Common myeloid progenitor, CD34-positive (primary cell): ENCODE measurements around the gene ELF3.

Source experiments
- CTCF ChIA-PET: fragments of 350-600 bp; sonication (Branson Sonifier 250); formaldehyde crosslinking; loops from one replicate; lab custom pipeline; 2021; ENCODE audit warnings: antibody characterized with exemption; lab: Charles Lee
- POLR2A ChIA-PET: fragments of 350-600 bp; sonication (Branson Sonifier 250); formaldehyde crosslinking; loops from one replicate; lab custom pipeline; 2021; ENCODE audit warnings: antibody characterized with exemption; lab: Charles Lee
- DNase-seq, 3 donors: peaks; one replicate each; pipeline versions ENCODE4 v3.0.0 to v3.0.0-alpha.2; 2013
- H3K27ac ChIP-seq, 2 experiments: 1 replicate in 1 of 2; 2 replicates in 1 of 2; pipeline ENCODE4 v1.7.0; 2013; ENCODE audit warnings: inconsistent platforms in 2 of 2, low read length in 2 of 2, mild to moderate bottlenecking in 2 of 2, low read depth in 1 of 2, moderate library complexity in 1 of 2; ENCODE audit not compliant: severe bottlenecking in 2 of 2, insufficient read depth in 1 of 2, poor library complexity in 1 of 2
- H3K27me3 ChIP-seq, 5 experiments: replicated peaks in 2 of 5; 1 replicate in 3 of 5; 2 replicates in 2 of 5; pipeline versions ENCODE4 v1.6.1 to v1.7.0; 2013; ENCODE audit warnings: low read length in 4 of 5, mild to moderate bottlenecking in 2 of 5, moderate library complexity in 2 of 5, inconsistent platforms in 1 of 5; ENCODE audit not compliant: insufficient read depth in 5 of 5, control insufficient read depth in 4 of 5
- H3K36me3 ChIP-seq, 4 experiments: 1 replicate in 2 of 4; 2 replicates in 2 of 4; pipeline versions ENCODE4 v1.6.1 to v1.7.0; 2013; ENCODE audit warnings: low read length in 3 of 4, control low read depth in 1 of 4, mild to moderate bottlenecking in 1 of 4; ENCODE audit not compliant: control insufficient read depth in 4 of 4, insufficient read depth in 4 of 4
- H3K4me1 ChIP-seq, 4 experiments: 1 replicate in 3 of 4; 2 replicates in 1 of 4; pipeline versions ENCODE4 v1.6.1 to v1.7.1; 2013; ENCODE audit warnings: low read length in 3 of 4, mild to moderate bottlenecking in 3 of 4, control low read depth in 1 of 4, inconsistent platforms in 1 of 4, moderate library complexity in 1 of 4; ENCODE audit not compliant: control insufficient read depth in 4 of 4, insufficient read depth in 4 of 4; ENCODE audit errors: control extremely low read depth in 1 of 4
- H3K4me3 ChIP-seq, 7 experiments: 1 replicate in 4 of 7; 2 replicates in 3 of 7; pipeline versions ENCODE4 v1.5.1 to v1.7.0; 2013; ENCODE audit warnings: mild to moderate bottlenecking in 7 of 7, low read length in 6 of 7, moderate library complexity in 6 of 7, inconsistent platforms in 2 of 7, low read depth in 2 of 7, control low read depth in 1 of 7; ENCODE audit not compliant: insufficient read depth in 4 of 7, control insufficient read depth in 1 of 7; ENCODE audit errors: extremely low read depth in 1 of 7
- H3K9me3 ChIP-seq, 5 experiments: 1 replicate in 4 of 5; 2 replicates in 1 of 5; pipeline versions ENCODE4 v1.6.1 to v1.7.1; 2013; ENCODE audit warnings: low read length in 4 of 5, mild to moderate bottlenecking in 2 of 5, inconsistent platforms in 1 of 5, low read depth in 1 of 5, moderate library complexity in 1 of 5; ENCODE audit not compliant: control insufficient read depth in 4 of 5, insufficient read depth in 2 of 5; ENCODE audit errors: control extremely low read depth in 1 of 5
- WGBS: methylation state at CpG from one replicate; pipeline ENCODE4 v1.1.5; 2013; ENCODE audit not compliant: insufficient coverage; 5-methylcytosine and 5-hydroxymethylcytosine counted together

Gene ELF3

DNA sequence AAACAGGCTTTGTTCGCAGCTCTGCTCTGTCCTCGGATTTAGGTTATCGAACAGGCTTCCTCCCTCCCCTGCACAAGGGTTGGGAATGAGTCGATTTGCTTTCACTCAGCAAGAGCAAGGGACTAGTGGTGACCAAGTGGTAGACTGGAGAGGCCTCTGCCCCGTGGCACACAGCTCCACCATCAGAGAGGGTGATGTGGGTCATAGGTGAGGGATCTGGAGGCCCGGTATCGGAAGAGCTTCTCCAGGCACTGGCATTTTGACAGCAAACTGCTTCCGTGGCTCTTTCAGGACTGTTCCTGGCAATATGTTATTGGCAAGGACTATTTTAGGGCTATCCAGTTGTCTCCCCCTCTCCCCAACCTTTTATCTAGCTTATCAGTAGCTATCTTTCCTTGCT is 3.1 kb upstream of the ELF3 start:
- no peaks in the 10 kb centered on the region for H3K4me1 ChIP-seq
- H3K36me3 ChIP-seq, result peaks cover 0 to 45% (median 33%) of the 10 kb centered on the region in 4 experiments
- no peaks in the 10 kb centered on the region for H3K27me3 ChIP-seq
- 93% methylated on average over 7 of the region's 8 CpGs for WGBS
- ChIA-PET CTCF (interaction anchor here (0.7 to 1.8 kb wide), 13 partner anchors 8 to 128 kb away, joined by 3 to 16 read pairs (median 3); no protein-coding TSS in a partner anchor), POLR2A (no interaction called here)
- no peak for DNase-seq
- H3K4me3 ChIP-seq, result no peak overlapping the region
- H3K27ac ChIP-seq, result no peak overlapping the region
- H3K9me3 ChIP-seq, result no peaks in the 10 kb centered on the region

DNA sequence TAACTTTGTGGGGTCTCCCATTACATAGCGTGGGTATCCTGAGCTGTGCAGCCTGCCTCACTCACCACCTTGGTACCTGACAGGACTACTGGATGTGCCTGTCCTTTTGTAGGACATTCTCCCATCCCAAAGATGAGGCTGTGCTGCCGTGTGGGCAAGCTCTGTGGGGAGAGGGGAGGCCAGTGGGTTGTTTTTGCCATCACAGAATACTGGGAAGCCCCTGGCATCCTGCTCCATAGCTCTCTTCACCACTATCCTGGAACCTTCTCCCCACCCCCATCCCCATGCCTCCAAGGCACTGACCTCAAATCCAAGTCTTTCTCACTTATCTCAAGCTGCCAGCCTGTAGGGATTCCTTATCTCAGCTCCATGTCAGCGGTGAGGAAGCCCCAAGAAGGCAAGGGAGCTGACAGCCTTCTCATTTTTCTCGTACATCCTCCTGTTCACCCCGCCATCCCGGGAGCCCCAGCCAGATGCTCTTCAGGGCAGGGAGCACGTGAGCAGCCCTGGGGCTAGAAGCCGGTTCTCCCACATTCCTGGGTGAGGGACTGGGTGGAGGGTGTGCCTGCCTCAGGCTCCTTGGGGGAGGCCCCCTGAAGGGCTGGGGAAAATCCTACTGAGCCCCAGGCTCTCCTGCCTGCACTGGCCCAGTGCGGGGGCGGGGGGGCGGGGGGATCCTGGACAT is 2.4 kb upstream of the ELF3 start:
- no peak overlapping the region for H3K27ac ChIP-seq
- WGBS, result 89% methylated on average over 9 of the region's 11 CpGs

DNA sequence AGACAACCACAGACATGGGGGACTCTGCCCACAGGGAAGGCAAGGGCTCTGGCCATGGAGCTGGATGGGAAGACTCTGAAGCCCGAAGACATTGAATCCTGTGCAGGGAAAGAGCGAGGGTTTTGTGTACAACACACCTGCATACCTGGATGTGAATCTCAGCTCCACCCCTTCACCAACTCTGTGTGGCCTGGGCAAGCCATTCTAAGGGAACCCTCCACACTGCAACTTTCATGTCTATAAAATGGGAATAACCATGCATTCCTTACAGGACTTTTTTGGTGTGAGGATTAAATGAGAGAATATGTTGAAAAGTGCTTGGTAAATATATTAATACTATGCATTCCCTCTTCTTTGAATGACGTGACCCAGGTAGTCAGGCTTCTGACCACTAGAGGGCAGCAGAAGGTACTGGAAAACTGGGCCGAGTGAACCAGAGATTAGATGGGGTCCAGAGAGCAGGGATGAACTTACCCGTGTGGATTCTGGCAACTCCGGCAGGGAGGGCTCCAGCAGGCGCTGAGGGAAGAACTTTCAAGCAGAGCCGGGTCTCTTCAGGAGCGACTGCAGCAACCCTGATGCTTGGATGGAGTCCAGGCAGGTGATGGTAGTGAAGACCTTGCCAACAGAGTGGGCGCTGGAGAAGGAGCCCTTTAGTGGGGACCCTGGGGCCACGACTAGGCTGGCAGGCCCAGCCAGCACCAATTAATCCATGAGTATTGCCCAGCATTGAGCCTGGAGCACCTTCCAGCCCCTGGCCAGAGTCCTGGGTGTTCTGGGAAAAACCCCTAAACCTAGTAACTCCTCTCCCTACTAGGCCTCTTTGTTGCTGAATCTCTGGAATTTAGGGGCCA is 834 bp upstream of the ELF3 start:
- DNase-seq, result peak; percentile 56 to 73 (median 63)
- 32% methylated on average over 9 of the region's 11 CpGs for WGBS
- no peaks in the 10 kb centered on the region for H3K27me3 ChIP-seq
- no peaks in the 10 kb centered on the region for H3K4me1 ChIP-seq
- no peak overlapping the region for H3K27ac ChIP-seq
- H3K36me3 ChIP-seq, result peaks cover 0 to 23% (median 14%) of the 10 kb centered on the region in 4 experiments
- no peak overlapping the region for H3K4me3 ChIP-seq
- ChIA-PET POLR2A (no interaction called here), CTCF (interaction anchor here (0.6 to 2.8 kb wide), 10 partner anchors 8 to 130 kb away, joined by 3 to 15 read pairs (median 4); no protein-coding TSS in a partner anchor)
- H3K9me3 ChIP-seq, result no peaks in the 10 kb centered on the region

More for the DNA sequence above, 2.4 kb upstream of the ELF3 start:
- Histone ChIP-seq H3K4me3 (no peak overlapping the region), H3K9me3 (no peaks in the 10 kb centered on the region), H3K4me1 (no peaks in the 10 kb centered on the region), H3K27me3 (no peaks in the 10 kb centered on the region), H3K36me3 (peaks cover 0 to 38% (median 29%) of the 10 kb centered on the region in 4 experiments)
- no peak for DNase-seq
- ChIA-PET POLR2A (no interaction called here), CTCF (interaction anchor here (0.7 to 1.8 kb wide), 13 partner anchors 9 to 127 kb away, joined by 3 to 16 read pairs (median 4); no protein-coding TSS in a partner anchor)

DNA sequence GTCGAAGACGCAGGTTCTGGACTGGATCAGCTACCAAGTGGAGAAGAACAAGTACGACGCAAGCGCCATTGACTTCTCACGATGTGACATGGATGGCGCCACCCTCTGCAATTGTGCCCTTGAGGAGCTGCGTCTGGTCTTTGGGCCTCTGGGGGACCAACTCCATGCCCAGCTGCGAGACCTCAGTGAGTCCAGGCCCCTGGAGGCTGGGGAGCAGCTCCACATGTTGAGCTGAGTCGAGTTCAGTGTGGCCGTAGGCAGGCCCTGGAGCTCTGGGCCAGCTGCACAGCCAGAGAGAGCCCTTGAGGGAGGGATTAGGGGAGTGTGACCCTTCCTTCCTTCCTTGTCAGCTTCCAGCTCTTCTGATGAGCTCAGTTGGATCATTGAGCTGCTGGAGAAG is 1.6 kb downstream of the ELF3 start:
- WGBS, result 94% methylated on average over 11 of the region's 11 CpGs
- POLR2A ChIA-PET, result no interaction called here

DNA sequence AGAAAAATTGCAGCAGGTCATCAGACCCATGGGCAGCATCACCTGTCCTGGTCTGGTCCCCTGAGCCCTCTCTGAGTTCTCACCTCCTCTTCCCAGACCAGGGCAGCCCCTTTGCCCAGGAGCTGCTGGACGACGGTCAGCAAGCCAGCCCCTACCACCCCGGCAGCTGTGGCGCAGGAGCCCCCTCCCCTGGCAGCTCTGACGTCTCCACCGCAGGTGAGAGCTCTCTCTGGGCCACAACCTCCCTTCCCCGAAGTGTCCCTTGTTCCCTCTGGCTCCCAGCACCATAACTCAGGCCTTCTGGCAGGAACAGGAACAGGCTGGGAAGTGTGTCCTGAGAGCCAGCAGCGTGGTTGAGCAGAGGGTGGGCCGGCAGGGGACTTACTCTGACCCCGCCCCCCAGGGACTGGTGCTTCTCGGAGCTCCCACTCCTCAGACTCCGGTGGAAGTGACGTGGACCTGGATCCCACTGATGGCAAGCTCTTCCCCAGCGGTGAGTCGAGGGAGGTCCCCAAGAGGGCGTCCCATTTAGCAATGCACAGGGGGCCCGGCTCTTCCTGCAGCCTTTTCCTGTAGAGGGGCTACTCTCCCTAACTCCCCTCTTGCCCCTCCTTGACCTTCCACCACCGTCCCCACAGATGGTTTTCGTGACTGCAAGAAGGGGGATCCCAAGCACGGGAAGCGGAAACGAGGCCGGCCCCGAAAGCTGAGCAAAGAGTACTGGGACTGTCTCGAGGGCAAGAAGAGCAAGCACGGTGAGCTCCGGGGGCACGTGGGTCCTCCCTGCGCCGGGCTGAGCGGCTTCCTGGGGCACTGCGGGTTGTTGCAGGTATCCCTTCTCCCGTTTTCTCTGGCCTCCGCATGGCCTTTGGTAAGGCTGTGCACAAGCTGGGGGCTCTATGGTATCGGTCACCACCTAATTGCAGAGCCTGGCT is 2.4 kb downstream of the ELF3 start:
- no peak for DNase-seq
- Histone ChIP-seq H3K27ac (no peak overlapping the region), H3K27me3 (peaks cover 0 to 8% (median 2%) of the 10 kb centered on the region in 5 experiments), H3K36me3 (peaks cover 0 to 3% (median 0%) of the 10 kb centered on the region in 4 experiments), H3K9me3 (no peaks in the 10 kb centered on the region), H3K4me1 (no peaks in the 10 kb centered on the region), H3K4me3 (no peak overlapping the region)
- ChIA-PET CTCF (interaction anchor here (0.7 to 1.4 kb wide), 6 partner anchors 11 to 122 kb away, joined by 3 to 5 read pairs (median 4); no protein-coding TSS in a partner anchor), POLR2A (interaction anchor here (0.6 kb wide), 1 partner anchor 107 kb away, joined by 3 read pairs; no protein-coding TSS in a partner anchor)
- 92% methylated on average over 32 of the region's 35 CpGs for WGBS

More for the DNA sequence above, 1.6 kb downstream of the ELF3 start:
- no peak overlapping the region for H3K4me3 ChIP-seq
- H3K9me3 ChIP-seq, result no peaks in the 10 kb centered on the region
- H3K27ac ChIP-seq, result no peak overlapping the region
- no peaks in the 10 kb centered on the region for H3K4me1 ChIP-seq
- CTCF ChIA-PET, result interaction anchor here (0.7 to 1.4 kb wide), 5 partner anchors 10 to 121 kb away, joined by 3 to 4 read pairs (median 3); no protein-coding TSS in a partner anchor
- peaks cover 0 to 4% (median 2%) of the 10 kb centered on the region in 4 experiments for H3K36me3 ChIP-seq
- peaks cover 0 to 7% (median 0%) of the 10 kb centered on the region in 5 experiments for H3K27me3 ChIP-seq
- DNase-seq, result no peak

DNA sequence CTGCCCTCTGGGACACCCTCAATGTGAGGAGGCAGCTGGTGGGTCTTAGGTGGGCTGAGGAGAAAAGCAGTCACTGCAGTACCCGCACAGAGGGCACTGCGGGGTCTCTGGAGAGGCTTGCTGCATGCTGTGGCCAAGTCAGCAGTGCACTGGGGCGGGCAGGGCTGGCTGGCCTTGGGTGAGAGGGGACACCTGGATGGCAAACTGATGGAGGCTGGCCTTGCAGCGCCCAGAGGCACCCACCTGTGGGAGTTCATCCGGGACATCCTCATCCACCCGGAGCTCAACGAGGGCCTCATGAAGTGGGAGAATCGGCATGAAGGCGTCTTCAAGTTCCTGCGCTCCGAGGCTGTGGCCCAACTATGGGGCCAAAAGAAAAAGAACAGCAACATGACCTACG is 3.2 kb downstream of the ELF3 start:
- H3K4me3 ChIP-seq, result no peak overlapping the region
- ChIA-PET CTCF (interaction anchor here (1.0 kb wide), 1 partner anchor 106 kb away, joined by 3 read pairs; no protein-coding TSS in a partner anchor), POLR2A (no interaction called here)
- no peak overlapping the region for H3K27ac ChIP-seq
- H3K4me1 ChIP-seq, result no peaks in the 10 kb centered on the region
- DNase-seq, result no peak
- H3K9me3 ChIP-seq, result no peaks in the 10 kb centered on the region
- no peaks in the 10 kb centered on the region for H3K36me3 ChIP-seq
- peaks cover 0 to 8% (median 2%) of the 10 kb centered on the region in 5 experiments for H3K27me3 ChIP-seq
- 100% methylated on average over 12 of the region's 12 CpGs for whole genome bisulfite sequencing
